Activated CD4-positive, alpha-beta T cell treated with anti-CD3 and anti-CD28 coated beads for 1 hour (primary cell): ENCODE results near the gene PARD3B.

Experiments
- DNase-seq: peaks from one replicate; pipeline ENCODE4 v3.0.0-alpha.2; 2020

PARD3B gene

DNA sequence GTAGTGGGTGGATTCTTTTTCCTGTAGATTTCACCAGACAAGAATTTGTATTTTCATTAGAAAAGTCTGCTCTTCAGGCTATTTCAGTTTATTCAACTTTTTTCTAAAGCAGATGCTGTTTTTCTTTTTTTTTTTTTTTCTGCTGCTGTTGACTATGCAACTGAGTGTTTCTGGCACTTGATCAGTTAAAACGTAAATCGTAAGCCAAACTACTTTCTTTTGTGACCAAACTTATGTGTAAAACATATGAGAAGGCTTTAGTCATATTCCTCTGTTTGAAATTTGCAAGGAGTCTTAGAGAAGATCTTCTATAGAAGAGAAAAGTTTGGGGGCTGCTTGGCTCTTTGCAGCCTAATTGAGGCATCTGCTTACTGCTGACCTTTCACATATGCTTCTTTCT, 170.1 kb downstream of the PARD3B start:
- DNase-seq, result no peak

DNA sequence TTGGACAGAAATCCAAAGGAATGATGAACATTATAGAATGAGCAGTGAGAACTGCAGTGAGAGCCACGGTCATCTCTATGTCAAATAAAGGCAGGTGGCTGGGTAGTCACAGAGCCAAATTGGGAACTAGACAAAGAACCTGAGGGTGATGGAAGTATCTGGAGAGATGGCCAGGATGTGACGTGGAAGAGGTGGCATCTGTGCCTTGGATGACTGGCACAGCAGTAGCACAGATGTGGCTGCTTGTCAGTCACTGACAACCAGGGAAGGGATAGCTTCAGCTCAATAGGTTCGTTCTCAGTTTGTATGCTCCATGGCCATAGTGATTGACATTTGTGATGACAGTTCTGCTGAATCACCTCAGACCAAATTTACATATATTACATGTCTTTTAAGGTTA, 172.3 kb downstream of the PARD3B start:
- DNase-seq, result no peak

DNA sequence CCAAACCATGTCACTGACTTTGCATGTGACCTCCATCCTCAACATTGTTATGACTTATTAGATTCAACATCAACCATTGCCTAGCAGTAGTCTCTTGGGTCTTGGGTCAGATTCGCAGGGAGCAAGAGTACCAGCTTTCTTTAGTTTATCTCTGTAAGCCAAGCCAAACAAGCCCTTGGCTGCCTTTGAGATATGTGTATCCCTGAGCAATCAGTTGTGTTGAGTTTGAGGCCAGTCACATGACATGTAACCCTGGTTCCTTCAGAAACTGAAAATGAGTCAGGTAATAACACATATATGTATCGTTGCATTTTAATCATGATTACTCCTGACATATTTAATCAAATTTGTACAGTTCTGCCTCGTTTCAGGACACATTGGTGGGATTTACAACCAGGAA, 173.3 kb downstream of the PARD3B start:
- DNase-seq, result no peak

DNA sequence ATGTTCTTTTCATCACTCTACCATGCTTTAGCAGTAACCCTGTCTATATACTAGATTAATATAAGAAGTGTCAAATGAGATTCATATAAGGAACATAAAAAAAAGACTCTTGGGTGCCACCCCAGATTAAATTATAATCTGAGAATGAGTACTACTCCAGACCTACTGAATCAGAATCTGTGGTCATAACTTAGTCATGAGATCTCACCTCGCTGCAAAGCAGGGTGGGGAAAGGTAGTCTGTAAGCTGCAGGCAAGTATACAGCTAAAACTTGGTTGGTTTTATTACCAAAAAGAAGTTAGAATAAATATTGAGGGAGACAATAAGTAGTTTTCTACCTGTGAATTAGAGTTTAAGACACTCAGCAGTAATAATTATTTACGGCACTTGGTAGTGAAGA, 175.6 kb downstream of the PARD3B start:
- DNase-seq, result no peak

DNA sequence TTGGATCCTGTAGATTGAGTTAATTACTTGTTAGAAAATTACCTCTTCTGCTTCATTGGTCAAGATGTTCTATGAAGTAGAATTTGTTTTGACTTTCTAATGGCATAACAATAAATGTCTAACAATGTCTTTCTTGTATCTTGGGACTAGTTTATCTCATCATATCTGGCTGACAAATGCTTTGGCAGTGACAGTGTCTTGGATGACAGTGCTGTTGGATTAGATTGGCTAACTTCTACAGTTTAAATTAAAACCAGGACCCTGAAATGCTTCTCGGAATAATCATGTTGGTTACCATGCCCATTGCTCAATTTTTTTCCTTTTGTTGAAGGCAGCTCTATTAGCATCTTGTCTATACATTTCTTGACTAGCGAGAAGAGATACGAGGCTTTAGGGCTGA, 176.9 kb downstream of the PARD3B start:
- no peak for DNase-seq

DNA sequence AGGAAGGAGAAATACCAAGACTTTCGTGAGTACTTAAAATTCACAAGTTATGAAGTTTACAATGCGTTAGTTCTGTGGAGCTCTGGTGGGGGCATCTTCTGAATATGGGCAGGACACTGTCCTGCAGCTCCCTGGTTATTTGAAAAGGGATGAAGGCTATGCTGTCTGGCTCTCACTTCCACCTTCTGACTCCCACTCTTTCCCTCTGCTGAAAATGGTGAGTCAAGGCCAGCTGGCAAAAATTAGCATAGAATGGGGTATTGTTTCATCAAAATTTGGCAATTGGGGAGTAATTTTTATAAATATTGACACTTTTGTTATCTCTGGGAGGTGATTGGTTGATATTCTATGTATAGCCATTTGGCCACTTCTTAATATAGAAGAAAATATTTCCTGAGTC, 177.4 kb downstream of the PARD3B start:
- no peak for DNase-seq

DNA sequence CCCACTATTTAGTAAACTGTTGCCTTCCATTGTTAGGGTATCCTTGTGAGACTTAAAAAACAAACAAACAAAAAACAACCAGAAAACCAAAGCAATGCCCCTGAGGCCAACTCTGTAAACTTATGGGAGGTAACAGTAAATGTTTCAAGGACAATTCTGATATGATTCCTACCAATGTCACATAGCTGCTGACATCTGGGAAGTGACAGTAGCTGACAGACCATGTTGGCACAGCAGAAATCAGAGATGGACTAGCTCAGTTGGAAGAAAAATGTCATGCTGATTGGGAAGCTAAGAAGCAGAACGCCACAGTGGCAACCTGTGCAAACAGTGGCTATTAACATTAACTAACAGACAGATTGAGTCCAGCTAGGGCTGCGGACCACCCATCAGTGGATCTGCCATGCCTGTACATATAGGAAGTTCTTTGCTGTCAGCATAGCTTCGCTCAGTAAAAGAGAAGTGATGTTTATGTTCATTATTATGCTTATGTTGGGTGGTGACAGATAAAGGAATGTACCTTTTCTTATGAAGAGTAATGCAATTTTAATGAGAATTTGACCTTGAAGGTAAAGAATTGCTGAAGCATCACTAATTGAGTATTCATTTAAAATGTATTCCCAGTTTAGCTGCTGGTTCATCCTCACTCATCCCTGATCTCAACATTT, 180.6 kb downstream of the PARD3B start:
- DNase-seq, result no peak

DNA sequence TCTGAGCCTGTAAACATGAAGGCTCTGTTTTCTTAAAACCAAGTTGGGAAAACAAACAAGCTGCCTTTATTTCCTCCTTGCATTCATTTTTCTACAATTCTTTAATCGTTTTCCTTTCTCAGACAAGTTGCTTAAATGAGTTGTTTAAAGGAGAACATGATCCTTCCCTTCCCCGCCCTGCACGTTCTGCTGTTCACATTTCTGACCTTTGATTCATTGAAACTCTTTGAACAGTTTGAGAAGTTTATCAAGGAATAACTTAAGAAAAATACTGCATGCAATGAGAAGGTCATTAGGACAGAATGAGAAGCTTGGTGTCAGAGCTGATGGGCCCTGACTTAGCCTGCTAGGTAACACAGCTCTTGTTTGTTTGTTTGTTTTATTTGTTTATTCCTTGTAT, 181.6 kb downstream of the PARD3B start:
- no peak for DNase-seq

DNA sequence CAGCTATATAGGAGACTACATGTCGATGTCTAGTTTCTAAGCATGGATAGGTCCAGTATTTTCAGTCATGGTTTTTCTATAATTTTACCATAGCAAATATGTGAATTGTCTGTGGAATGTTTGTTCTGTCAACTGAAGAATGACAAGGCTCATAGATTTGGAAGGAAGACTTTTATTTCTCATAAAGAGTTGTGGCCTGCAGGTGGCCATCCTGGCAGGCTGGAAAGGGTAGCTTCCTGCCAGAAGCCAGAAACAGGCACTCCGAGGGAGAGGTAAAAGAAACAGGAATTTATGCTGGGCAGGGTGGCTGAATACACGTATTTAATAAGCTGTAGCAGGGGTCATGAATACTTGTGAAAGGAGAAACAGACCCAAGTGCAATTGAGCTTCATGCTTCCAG, 182.1 kb downstream of the PARD3B start:
- no peak for DNase-seq

DNA sequence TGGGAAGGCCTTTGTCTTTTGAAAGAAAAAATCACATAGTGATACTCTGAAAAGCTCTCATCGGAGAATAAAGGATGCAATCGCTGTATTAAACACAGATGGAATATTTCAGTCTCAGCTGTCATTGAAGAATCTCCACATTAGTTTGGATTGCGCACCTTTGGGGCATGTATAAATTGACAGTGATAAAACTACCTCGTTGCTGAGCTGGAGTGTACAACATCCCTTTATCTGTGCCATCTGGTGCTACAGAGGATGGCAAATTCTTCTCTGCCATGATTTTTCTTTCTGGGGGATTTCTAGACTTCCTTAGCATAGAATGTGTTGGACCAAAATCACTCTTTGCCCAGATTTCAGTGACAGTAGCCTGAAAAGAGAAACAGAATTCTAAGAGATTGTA, 185.3 kb downstream of the PARD3B start:
- DNase-seq, result no peak

DNA sequence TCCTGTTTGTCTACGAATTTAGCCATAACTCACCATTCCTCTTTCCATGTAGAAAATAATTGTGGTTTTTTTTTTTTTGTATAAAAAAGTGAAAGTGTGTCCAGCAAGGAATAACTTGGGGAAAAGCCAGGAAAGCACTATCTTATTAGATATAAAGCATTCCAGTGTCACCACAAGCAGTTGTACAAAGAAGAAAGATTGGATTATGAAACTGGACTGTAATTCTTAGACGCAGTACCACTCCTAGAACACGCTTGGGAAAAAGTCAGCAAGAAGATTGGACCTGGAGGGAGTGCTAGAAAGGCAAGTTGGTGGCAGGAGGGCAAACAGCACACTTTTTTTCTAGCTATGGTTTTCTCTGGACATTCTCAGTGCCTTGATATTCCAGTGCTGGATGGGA, 186.7 kb downstream of the PARD3B start:
- no peak for DNase-seq

DNA sequence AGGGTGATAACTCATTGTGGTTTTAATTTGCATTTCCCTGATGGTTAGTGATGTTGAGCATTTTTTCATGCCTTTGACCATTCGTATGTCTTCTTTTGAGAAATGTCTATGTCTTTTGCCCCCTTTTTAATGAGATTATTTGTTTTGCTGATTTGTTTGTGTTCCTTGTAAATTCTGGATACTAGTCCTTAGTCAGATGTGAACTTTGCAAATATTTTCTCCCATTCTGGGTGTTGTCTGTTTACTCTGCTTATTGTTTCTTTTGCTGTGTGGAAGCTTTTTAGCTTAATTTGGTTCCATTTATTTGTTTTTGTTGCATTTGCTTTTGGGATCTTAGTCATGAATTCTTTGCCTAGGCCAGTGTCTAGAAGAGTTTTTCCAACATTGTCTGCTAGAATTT, 192.0 kb downstream of the PARD3B start:
- DNase-seq, result no peak

DNA sequence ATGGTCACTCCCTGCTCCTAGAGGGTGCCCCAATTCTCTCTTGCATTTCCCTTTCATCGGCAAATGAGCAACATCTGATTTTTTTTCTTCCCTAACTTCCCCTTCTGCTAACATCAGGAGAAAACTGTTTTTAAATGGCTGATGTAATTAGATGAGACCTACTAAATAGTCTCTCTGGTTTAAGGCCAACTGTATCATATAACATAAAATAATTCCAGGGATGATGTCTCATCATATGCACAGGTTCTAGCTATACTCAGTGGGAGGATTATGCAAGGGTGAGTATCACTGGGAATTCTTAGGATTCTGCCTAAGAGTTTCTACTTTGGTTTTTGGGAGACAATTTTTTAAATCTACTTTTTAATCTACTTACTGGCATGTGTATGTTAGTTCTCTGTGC, 193.4 kb downstream of the PARD3B start:
- DNase-seq, result no peak

DNA sequence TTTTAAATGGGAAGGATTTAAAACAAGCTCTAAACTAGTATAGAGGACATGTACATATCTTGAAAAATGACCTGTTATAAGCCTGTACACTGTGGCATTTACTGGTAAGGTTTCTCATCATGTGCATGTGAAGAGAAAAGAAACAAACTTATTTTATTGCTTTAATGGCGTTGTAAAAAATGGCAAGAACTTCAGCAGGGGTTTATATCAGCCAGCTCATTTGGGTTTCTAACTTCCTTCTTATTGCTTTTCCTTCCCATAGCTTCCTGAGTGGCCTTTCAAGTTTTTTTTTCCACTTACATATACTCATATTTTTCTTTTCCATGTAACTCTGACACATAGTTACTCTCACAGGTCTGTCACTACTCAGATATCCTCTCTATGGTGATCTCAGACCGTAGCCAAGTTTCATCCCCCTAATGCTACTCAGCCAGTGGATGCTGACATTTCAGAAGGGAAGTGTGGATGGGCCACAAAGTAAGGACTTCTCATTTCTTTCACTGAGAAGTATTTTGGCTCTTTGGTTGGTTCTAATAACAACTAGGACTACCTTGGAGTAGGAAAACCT, 198.2 kb downstream of the PARD3B start:
- DNase-seq, result no peak

DNA sequence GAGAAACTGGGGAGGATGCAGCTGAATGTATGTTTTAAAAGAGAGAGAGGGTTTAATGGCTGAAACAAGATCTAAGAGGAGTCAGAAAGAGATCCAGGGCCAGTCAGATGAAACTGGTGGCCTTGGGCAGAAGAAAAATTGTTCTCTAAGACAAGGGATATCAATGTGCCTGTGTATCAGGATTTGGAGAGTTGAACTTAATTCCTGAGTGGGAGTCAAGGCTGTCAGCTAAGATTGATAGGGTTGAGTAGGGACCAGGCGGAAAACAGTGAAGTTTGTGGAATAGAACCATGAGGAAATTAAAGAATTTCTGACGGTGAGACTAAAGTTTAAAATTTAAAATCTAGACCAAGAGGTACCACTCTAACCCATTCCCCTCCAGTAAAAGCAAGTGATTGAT, 199.2 kb downstream of the PARD3B start:
- no peak for DNase-seq

DNA sequence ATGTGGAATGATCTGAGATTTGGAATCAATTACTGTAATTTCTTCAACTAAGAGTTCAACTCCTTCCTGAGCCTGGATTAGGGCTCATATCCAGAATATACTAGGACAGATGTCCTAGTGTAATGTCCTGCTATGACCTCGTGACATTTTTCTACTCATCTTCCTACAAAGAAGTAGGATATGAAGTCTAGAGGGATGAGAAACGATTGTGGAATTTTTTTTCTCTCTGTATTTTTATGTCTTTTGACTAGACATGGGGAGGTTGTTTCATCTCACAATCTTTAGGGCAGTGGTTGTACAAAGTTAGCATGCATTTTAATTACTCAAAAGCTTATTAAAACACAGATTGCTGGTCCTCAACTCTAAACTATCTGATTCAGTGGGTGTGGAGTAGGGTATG, 203.0 kb downstream of the PARD3B start:
- no peak for DNase-seq

DNA sequence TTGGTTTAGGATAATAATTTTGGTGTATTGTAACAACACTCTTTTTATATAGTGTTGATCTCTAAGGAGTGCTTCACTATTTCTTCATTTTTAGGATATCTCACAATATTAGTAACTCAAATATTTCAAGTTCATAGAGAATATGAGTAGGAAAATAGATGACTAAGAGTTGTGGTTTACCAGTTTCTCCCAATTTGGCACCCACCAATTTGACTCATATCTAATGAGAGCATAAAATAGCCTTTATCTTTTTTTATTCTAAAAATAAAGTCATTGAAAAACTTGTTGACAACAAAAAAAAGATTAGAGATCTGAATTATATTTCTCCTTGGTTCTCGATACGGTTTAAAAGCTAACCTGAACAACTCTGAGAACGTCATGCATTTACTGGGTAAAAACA, 204.0 kb downstream of the PARD3B start:
- DNase-seq, result no peak

DNA sequence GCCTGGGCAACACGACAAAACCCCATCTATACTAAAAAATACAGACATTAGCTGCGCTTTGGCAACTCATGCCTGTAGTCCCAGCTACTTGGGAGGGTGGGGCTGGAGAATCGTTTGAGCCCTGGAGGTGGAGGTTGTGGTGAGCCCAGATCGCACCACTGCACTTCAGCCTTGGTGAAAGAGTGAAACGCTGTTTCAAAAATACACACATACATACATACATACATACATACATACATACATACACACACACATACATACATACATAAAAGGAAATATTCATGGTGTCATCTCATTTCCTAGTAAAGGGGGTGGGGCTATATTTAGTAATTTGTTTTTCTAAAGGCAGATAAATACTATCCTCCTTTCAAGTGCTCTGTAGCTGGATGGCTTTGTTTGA, 205.1 kb downstream of the PARD3B start:
- DNase-seq, result no peak

DNA sequence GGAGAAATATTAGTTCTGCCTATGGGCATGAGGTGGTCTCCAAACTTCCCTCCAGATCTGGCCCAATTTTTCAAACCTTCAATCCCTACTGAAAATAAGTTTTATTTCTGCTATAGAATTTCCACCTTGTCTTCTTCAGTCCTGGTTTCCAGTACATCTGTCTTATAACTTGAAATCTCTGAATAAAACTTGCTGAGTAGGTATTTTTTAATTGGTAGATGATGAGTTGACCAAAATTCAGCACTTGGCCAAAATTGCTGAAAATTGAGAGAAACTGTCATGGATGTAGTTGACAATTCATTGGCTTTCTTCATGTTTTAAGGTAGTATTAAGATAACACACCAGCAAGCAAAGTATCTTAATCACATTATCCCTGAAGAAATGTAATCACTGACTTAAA, 206.2 kb downstream of the PARD3B start:
- DNase-seq, result no peak

DNA sequence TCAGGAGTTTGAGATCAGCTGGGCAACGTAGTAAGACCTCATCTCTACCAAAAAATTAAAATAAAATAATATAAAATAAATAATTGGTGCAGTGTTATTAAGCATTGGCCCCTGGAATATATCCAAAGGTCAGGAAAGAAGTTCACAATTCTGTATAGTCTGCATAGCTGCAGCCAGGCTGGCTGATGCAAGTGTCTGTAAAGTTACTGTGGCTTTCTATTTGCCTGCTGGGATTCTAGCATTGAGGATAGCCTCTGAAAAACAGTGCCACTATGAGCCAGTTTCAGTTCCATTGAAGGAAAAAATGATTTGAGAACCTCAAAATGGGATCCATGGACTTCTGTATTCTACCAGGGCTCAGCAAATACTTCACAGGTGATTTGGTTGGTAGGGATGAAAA, 208.6 kb downstream of the PARD3B start:
- no peak for DNase-seq

DNA sequence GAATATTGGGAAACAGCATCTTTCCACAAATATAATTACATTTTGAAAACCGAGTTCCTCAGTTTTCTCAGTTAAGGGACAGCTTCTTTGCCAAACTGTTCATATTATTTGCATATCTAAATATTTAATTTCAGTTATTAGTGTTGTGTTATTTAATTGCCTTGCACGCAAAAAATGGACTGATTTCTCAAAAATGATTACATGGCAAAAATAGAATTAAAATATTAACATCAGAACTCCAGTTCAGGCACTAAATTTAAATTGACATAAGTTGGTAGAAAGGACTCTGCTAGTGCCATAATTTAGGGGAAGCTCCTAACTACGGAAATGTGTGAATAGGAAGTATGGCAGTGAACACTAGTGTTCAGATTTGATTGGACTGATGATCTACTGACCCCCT, 209.6 kb downstream of the PARD3B start:
- DNase-seq, result no peak

DNA sequence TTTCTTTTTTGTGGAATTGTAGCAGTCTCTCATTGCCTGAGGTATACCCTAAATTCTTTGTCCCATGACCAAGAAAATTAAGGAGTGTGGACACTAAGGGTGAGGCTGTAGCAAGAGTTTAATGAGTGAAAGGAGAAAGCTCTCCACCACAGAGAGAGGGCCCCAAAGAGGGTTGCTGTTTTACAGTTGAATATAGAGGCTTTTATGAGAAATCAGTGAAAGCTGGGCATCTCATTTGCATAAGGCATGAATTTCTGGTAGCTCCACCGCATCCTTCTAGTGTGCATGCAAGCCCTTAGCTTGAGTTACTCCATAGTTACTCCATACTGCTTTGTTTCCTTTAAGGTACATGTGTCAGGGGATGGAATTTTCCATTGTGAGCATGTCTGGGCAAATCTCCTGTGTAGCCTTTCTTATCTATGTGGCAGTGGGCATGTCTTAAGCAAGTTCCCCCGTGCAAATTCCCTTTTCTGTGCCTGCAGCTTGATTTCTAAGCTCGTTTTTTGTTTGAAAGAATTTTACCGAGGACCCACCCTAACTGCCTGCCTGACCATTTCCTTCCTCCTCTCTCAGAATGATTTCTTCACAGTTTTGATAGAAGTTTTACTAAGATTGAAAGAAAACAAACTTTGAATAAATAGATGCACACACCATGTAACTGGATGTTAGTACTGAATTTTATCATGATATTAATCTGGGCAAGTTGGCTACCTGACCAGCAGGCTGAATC, 218.9 kb downstream of the PARD3B start:
- no peak for DNase-seq

DNA sequence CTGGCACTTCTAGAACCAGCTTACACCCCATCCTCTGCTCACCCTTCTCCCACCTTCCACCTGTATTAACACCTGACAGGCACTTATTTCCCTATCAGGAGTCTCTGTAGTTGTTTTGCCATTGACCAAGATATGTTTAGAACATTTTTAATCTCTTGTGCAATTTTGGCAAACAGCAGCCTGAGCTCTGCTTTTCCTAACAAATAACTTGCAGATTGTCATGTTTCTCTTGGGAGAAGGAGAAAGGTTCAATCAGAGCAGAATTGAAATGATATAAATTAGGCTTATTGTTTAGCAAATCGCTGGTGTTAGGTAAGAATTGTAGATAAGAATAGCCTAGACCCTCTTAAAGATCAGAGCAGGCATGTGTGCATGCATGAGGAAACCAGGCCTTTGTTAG, 225.5 kb downstream of the PARD3B start:
- DNase-seq, result no peak

DNA sequence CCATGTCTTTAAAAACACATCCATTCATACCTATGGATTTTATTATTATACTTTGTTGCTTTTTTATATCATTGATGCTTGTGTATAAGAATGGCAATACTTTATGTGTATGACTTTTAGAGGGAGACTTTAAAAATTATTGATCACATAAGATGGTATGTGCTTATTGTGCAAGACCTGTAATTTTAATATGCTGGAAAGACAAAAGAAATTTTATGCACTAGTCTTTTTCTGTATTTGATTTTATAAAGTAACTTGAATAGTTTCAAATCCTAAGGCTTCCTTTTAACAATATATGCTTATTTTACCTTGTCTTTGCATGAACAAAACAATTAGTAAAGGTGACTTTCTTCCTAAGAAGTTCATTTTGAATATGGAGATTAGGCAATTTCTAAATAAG, 226.4 kb downstream of the PARD3B start:
- no peak for DNase-seq

DNA sequence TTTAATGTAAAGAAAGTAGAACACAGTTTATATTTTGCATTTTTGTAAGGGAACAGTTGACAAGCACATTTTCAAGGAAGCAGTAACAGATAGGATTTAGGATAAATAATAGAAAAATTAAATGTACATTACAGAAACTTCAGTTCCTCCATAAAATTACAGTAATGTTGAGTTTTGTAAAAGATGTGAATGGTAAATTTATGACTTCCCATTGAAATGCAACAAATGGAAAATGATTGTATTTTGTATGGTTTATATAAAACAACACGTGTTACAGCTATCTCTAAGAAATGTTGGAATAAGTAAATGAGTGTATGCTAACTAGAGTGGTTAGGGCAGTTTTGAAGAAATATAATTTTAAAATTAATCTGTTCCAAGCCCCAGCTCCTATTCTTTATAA, 227.3 kb downstream of the PARD3B start:
- no peak for DNase-seq
